ENCODE results near the gene DEAF1.

DNA sequence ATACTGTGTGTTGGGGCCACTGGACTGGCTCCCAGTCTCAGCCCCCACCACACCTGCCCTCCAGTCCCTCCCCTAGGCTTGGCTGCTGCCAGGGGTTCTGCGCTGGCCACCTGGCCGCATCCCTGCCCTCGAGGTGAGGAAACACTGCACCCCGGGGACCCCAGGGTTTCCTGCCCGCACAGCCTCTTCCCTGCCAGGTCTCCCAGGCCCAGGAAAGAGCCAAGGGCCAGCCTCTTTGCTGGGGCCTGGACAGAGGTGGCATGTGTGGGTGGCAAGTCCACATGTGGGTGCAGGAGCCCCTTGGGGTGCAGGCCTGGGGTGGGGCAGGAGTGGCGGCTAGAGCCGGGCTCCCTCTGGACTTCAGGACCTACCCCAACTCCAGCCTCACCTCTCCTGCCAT is 13.5 kb upstream of the DEAF1 start:
- TF ChIP-seq, protein P1, sequence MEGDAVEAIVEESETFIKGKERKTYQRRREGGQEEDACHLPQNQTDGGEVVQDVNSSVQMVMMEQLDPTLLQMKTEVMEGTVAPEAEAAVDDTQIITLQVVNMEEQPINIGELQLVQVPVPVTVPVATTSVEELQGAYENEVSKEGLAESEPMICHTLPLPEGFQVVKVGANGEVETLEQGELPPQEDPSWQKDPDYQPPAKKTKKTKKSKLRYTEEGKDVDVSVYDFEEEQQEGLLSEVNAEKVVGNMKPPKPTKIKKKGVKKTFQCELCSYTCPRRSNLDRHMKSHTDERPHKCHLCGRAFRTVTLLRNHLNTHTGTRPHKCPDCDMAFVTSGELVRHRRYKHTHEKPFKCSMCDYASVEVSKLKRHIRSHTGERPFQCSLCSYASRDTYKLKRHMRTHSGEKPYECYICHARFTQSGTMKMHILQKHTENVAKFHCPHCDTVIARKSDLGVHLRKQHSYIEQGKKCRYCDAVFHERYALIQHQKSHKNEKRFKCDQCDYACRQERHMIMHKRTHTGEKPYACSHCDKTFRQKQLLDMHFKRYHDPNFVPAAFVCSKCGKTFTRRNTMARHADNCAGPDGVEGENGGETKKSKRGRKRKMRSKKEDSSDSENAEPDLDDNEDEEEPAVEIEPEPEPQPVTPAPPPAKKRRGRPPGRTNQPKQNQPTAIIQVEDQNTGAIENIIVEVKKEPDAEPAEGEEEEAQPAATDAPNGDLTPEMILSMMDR (optimal IDR thresholded peaks at IDR 0.05 in 1 of 3, IDR thresholded peaks at IDR 0.05 in 1 of 3, conservative IDR thresholded peaks at IDR 0.05 in 1 of 3; ENCODE audit: extremely low read depth in 1 of 3, insufficient read depth in 2 of 3, low read length in 3 of 3), result no peak
- TF ChIP-seq EZH2 (IDR thresholded peaks at IDR 0.05; ENCODE audit: low read length), result no peak

All from keratinocyte (primary cell).